ENCODE measurements around the gene SERINC4. TPM values are rescaled to one million over a fixed set of nuclear protein-coding genes. Genes with fewer than 3 reads are reported as not detected.

SERINC4 gene
- total and polyA plus RNA-seq, 9 of the 15 experiments (the other 6 are each of a cell fraction or from before 2014, with no cell fraction given) = 0.14 to 0.86 (median 0.18) TPM; not detected in 2

- TF ChIP-seq ZNF274 (IDR thresholded peaks at IDR 0.05; ENCODE audit: borderline replicate concordance, low read depth, low read length) (no peak), MYNN (IDR thresholded peaks at IDR 0.05) (0 out of 2 replicates have a peak, but pooled peaks have one; percentile 32), MYNN (CRISPR knock-in tag; IDR thresholded peaks at IDR 0.05) (no peak), MAFG (tag; conservative IDR thresholded peaks at IDR 0.05) (0 out of 2 replicates have a peak, but pooled peaks have one; percentile 4), ZNF57 (CRISPR knock-in tag; IDR thresholded peaks at IDR 0.05) (no peak), ZNF77 (CRISPR knock-in tag; IDR thresholded peaks at IDR 0.05) (no peak), SNRNP70 (optimal IDR thresholded peaks at IDR 0.05; ENCODE audit: low read depth, low read length) (no peak), NFRKB (IDR thresholded peaks at IDR 0.05; ENCODE audit: low read depth) (peak; percentile 89), ZNF512 (tag; IDR thresholded peaks at IDR 0.05) (no peak), ZKSCAN8 (CRISPR knock-in tag; IDR thresholded peaks at IDR 0.05) (no peak; the same call in 1 of the 2 replicates), CHD7 (IDR thresholded peaks at IDR 0.05; ENCODE audit: low read depth, low read length) (no peak), FOS (IDR thresholded peaks at IDR 0.05; ENCODE audit: extremely low read depth, insufficient read length) (no peak), TCF7L2 (IDR thresholded peaks at IDR 0.05; ENCODE audit: low read depth, low read length) (no peak), CGGBP1 (CRISPR knock-in tag; IDR thresholded peaks at IDR 0.05) (no peak), BRF1 (IDR thresholded peaks at IDR 0.05; ENCODE audit: borderline replicate concordance, extremely low read depth, insufficient read length) (no peak)
Observed at GRCh38 chr15:43824302-43825246, 24.6 kb upstream of the SERINC4 start, which contains the start of gene MFAP1 (continued).
